SK-N-SH (cell line): Measurements from ENCODE around the gene TOX4. TPM values are rescaled to one million over a fixed set of nuclear protein-coding genes. Genes with fewer than 3 reads are reported as not detected.
A peak's percentile ranks its signal among the peaks of the same experiment; 100 is the strongest.

ENCODE experiments used
- CTCF ChIA-PET: fragments of 300-600, 350-600 bp; formaldehyde crosslinking; extraction: SDS; loops from one replicate; lab custom pipeline; 2021; lab: Yijun Ruan, JAX
- POLR2A ChIA-PET: fragments of 350-600 bp; sonication (Branson Sonifier 250); formaldehyde crosslinking; extraction: SDS; loops from one replicate; lab custom pipeline; 2020; ENCODE audit warnings: antibody characterized with exemption, inconsistent platforms; lab: Yijun Ruan, JAX
- DNase-seq: peaks from one replicate; pipeline ENCODE4 v3.0.0; 2012
- H2AFZ ChIP-seq: fragments of 200-600 bp; sonication (generic); 2 replicates; pipeline ENCODE4 v1.8.1; 2016; ENCODE audit warnings: antibody characterized with exemption, mild to moderate bottlenecking, low read depth
- H3F3A ChIP-seq: fragments of 200-600 bp; sonication (generic); replicated peaks from 2 replicates; pipeline ENCODE3; 2016; ENCODE audit warnings: antibody characterized with exemption, mild to moderate bottlenecking; ENCODE audit not compliant: insufficient read depth
- H3K27ac ChIP-seq, 2 experiments: fragments of 200-500 bp in 1 of 2; fragments of 200-600 bp in 1 of 2; sonication (Bioruptor generic) in 1 of 2; sonication (generic), shearing (Covaris generic) in 1 of 2; 2 replicates each; pipeline versions ENCODE4 v1.5.1 to v1.6.1; 2014 to 2016; ENCODE audit warnings: low read depth in 2 of 2, inconsistent platforms in 1 of 2, low read length in 1 of 2, mild to moderate bottlenecking in 1 of 2, mixed read lengths in 1 of 2
- H3K27me3 ChIP-seq: fragments of 200-600 bp; sonication (generic), shearing (Covaris generic); 2 replicates; pipeline ENCODE4 v1.6.1; 2016; ENCODE audit warnings: mixed run types; ENCODE audit not compliant: insufficient read depth
- H3K36me3 ChIP-seq, 2 experiments: fragments of 200-500 bp in 1 of 2; fragments of 200-600 bp in 1 of 2; sonication (Bioruptor generic) in 1 of 2; sonication (generic) in 1 of 2; replicated peaks in 1 of 2; 2 replicates each; pipeline versions ENCODE3 to v1.5.1; 2014 to 2016; ENCODE audit warnings: low read length in 1 of 2, mild to moderate bottlenecking in 1 of 2; ENCODE audit not compliant: insufficient read depth in 2 of 2, control insufficient read depth in 1 of 2
- H3K4me1 ChIP-seq, 2 experiments: fragments of 200-500 bp in 1 of 2; fragments of 200-600 bp in 1 of 2; sonication (Bioruptor generic) in 1 of 2; sonication (generic), shearing (Covaris generic) in 1 of 2; 2 replicates each; pipeline versions ENCODE4 v1.5.1 to v1.6.1; 2014 to 2016; ENCODE audit warnings: low read depth in 1 of 2, low read length in 1 of 2, mixed run types in 1 of 2; ENCODE audit not compliant: insufficient read depth in 2 of 2, control insufficient read depth in 1 of 2
- H3K4me2 ChIP-seq: fragments of 200-600 bp; sonication (generic), shearing (Covaris generic); 2 replicates; pipeline ENCODE4 v1.6.1; 2017; ENCODE audit warnings: mixed run types
- H3K4me3 ChIP-seq, 2 experiments: fragments of 200-500 bp in 1 of 2; fragments of 200-600 bp in 1 of 2; sonication (Bioruptor generic) in 1 of 2; sonication (generic), shearing (Covaris generic) in 1 of 2; 2 replicates each; pipeline versions ENCODE4 v1.5.1 to v1.8.1; 2014 to 2016; ENCODE audit warnings: low read depth in 2 of 2, inconsistent platforms in 1 of 2, low read length in 1 of 2, mild to moderate bottlenecking in 1 of 2, mixed read lengths in 1 of 2, moderate library complexity in 1 of 2
- H3K79me2 ChIP-seq: fragments of 200-600 bp; sonication (generic); 2 replicates; pipeline ENCODE4 v1.8.1; 2017; ENCODE audit warnings: mild to moderate bottlenecking; ENCODE audit not compliant: insufficient read depth
- H3K9ac ChIP-seq: fragments of 200-600 bp; sonication (generic); 2 replicates; pipeline ENCODE4 v1.6.1; 2017; ENCODE audit warnings: mixed run types
- H3K9me2 ChIP-seq: fragments of 200-600 bp; sonication (generic); 2 replicates; pipeline ENCODE4 v1.6.1; 2017; ENCODE audit warnings: mixed run types
- H3K9me3 ChIP-seq: fragments of 200-600 bp; sonication (generic); 2 replicates; pipeline ENCODE4 v1.6.1; 2017; ENCODE audit warnings: mixed run types, mild to moderate bottlenecking, moderate library complexity
- H4K20me1 ChIP-seq: fragments of 200-600 bp; sonication (generic); 2 replicates; pipeline ENCODE4 v1.6.1; 2017; ENCODE audit warnings: mild to moderate bottlenecking, mixed run types; ENCODE audit not compliant: insufficient read depth
- ELF1 ChIP-seq: IDR thresholded peaks from 2 replicates; pipeline ENCODE4 v1.4.0; 2012
- EP300 ChIP-seq, 2 experiments: IDR thresholded peaks; 2 replicates each; pipeline versions ENCODE4 v1.4.0 to v1.6.1; 2012; ENCODE audit warnings: borderline replicate concordance in 1 of 2, low read depth in 1 of 2, low read length in 1 of 2
- FOXJ3 ChIP-seq: sonication (generic); formaldehyde crosslinking; IDR thresholded peaks from 2 replicates; pipeline ENCODE4 v1.5.1; 2020; ENCODE audit warnings: mild to moderate bottlenecking, missing genetic modification reagents
- IRF3 ChIP-seq: fragments of 150-350 bp; IDR thresholded peaks from 2 replicates; pipeline ENCODE4 v1.6.1; 2016; ENCODE audit warnings: mild to moderate bottlenecking, low read depth, low read length
- MAX ChIP-seq: IDR thresholded peaks from 2 replicates; pipeline ENCODE4 v1.4.0; 2012; ENCODE audit warnings: low read depth
- NRF1 ChIP-seq: IDR thresholded peaks from 2 replicates; pipeline ENCODE4 v1.6.1; 2012; ENCODE audit warnings: low read depth, mild to moderate bottlenecking, low read length
- PBX3 ChIP-seq: IDR thresholded peaks from 2 replicates; pipeline ENCODE4; 2012
- RCOR1 ChIP-seq: fragments of 150-350 bp; IDR thresholded peaks from 2 replicates; pipeline ENCODE4 v1.6.1; 2017; ENCODE audit warnings: antibody characterized with exemption, low read length
- REST ChIP-seq: IDR thresholded peaks from 2 replicates; pipeline ENCODE4 v1.6.1; 2012; ENCODE audit warnings: mild to moderate bottlenecking, low read depth, low read length, moderate library complexity
- RXRA ChIP-seq: IDR thresholded peaks from 2 replicates; pipeline ENCODE4 v1.4.0; 2012; ENCODE audit warnings: low read depth, mild to moderate bottlenecking, borderline replicate concordance
- TAF1 ChIP-seq: IDR thresholded peaks from 2 replicates; pipeline ENCODE4 v1.6.1; 2012; ENCODE audit warnings: low read depth, mild to moderate bottlenecking, low read length, moderate library complexity, borderline replicate concordance
- TCF12 ChIP-seq: IDR thresholded peaks from 2 replicates; pipeline ENCODE4 v1.4.0; 2012
- TEAD4 ChIP-seq: IDR thresholded peaks from 2 replicates; pipeline ENCODE4 v1.4.0; 2012; ENCODE audit warnings: mild to moderate bottlenecking, borderline replicate concordance; ENCODE audit not compliant: insufficient read depth
- YY1 ChIP-seq: IDR thresholded peaks from 2 replicates; pipeline ENCODE4 v1.4.0; 2012; ENCODE audit warnings: low read depth, mild to moderate bottlenecking
- WGBS: methylation state at CpG from one replicate; pipeline ENCODE4 v1.1.6; 2017; ENCODE audit warnings: low lambda C conversion rate; 5-methylcytosine and 5-hydroxymethylcytosine counted together
- polyA plus RNA-seq, 3 experiments: library from polyadenylated mRNA; depleted of rRNA; stranded (reverse); fragments of >200 nt; gene quantifications; 2 replicates each; pipeline ENCODE4 v1.2.3, GENCODE V29; 2012

Gene TOX4
- polyA plus RNA-seq, 1 of the 3 experiments (the other 2 are of a cell fraction), result 52.3 TPM

- Histone ChIP-seq H3F3A (peaks cover 28% of the 10 kb centered on the region), H2AFZ (no peak overlapping the region), H3K79me2 (peaks cover 49% of the 10 kb centered on the region), H3K4me3 (no peak overlapping the region), H3K4me1 (peaks cover 0 to 10% of the 10 kb centered on the region in 2 experiments; a peak in 2 of 4 replicates), H3K9me3 (no peaks in the 10 kb centered on the region), H3K9me2 (no peaks in the 10 kb centered on the region), H3K36me3 (peaks cover 56 to 65% of the 10 kb centered on the region in 2 experiments), H3K27ac (peak overlapping the region in 1 of 2 experiments; percentile 18; a peak in 1 of 4 replicates), H3K4me2 (no peak overlapping the region), H4K20me1 (no peaks in the 10 kb centered on the region), H3K9ac (no peak overlapping the region), H3K27me3 (no peaks in the 10 kb centered on the region)
- ChIA-PET CTCF (interaction anchor here (6.6 kb wide), 1 partner anchor 26 kb away, joined by 40 read pairs; the partner anchor contains the start of genes RAB2B and TOX4), POLR2A (no interaction called here)
- TF ChIP-seq IRF3, result no peak
- no peak for TF ChIP-seq NRF1
- no peak for TF ChIP-seq PBX3
- no peak for TF ChIP-seq RCOR1
- TF ChIP-seq EP300 (IDR thresholded peaks at IDR 0.05; ENCODE audit: borderline replicate concordance in 1 of 2, low read depth in 1 of 2, low read length in 1 of 2), result no peak
- TF ChIP-seq TAF1, result no peak
- TF ChIP-seq TCF12, result no peak
- TF ChIP-seq ELF1, result no peak
- no peak for TF ChIP-seq REST
- no peak for TF ChIP-seq MAX
- TF ChIP-seq TEAD4, result no peak
- no peak for TF ChIP-seq RXRA
- TF ChIP-seq YY1, result no peak
- TF ChIP-seq FOXJ3 (CRISPR knock-in tag), result no peak
- DNase-seq, result no peak
- 89% methylated on average over 4 of the region's 4 CpGs for WGBS
Observed at GRCh38 chr14:21503376-21503775, 26.4 kb downstream of the TOX4 start.
